ENCODE data around the gene DLAT. TPM values are rescaled to one million over a fixed set of nuclear protein-coding genes. Genes with fewer than 3 reads are reported as not detected.
A peak's percentile ranks its signal among the peaks of the same experiment; 100 is the strongest.
"Not testable (repeated sequence)": the region's sequence is repeated elsewhere in the genome, so short reads cannot be mapped to it uniquely, and the experiment has no call there.

DLAT gene
- total and polyA plus RNA-seq, 5 donors = 53.7 to 117 (median 95.9) TPM

- Histone ChIP-seq H3K4me1 (ENCODE audit: control insufficient read depth, insufficient read depth, low read length) (peaks cover 1% of the 10 kb centered on the region), H3K27me3 (ENCODE audit: control insufficient read depth, insufficient read depth) (no peaks in the 10 kb centered on the region), H3K27ac (ENCODE audit: low read length) (no peak overlapping the region), H3K9me3 (ENCODE audit: control insufficient read depth, low read length) (no peaks in the 10 kb centered on the region), H3K4me3 (ENCODE audit: low read length) (no peak overlapping the region)
- ATAC-seq (peak; percentile 35 to 45), DNase-seq (no peak)
- WGBS = 74% methylated on average over 4 of the region's 4 CpGs
- intact Hi-C loops (cut with DNase I) = no loop called here
These were observed 20.8 kb upstream of the DLAT start for GRCh38 chr11:112004389-112004788.

DNA sequence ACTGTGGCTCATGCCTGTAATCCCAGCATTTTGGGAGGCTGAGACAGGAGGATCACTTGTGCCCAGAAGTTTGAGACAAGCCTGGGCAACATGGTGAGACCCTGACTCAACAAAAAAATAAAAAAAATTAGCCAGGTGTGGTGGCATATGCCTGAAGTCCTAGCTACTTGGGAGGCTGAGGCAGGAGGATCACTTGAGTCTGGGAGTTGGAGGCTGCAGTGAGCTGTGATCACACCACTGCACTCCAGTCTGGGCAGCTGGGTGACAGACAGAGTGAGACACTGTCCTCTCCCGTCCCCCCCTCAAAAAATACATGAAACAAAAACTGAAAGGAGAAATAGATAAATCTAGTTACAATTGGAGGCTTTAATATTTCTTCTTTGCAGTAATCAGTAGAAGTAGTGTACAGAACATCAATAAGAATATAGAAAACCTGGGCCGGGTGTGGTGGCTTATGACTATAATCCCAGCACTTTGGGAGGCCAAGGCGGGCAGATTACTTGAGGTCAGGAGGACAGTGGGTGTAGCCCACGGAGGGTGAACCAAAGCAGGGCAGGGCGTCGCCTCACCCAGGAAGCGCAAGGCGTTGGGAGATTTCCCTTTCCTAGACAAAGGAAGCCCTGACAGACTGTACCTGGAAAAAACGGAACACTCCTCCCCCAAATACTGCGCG is 19.6 kb upstream of the DLAT start:
- WGBS = 92% methylated on average over 11 of the region's 11 CpGs
- no peaks in the 10 kb centered on the region for H3K9me3 ChIP-seq (ENCODE audit: control insufficient read depth, low read length)
- DNase-seq = peak in 1 of 3 donors; percentile 14
- no peak overlapping the region for H3K4me3 ChIP-seq (ENCODE audit: low read length)
- H3K27ac ChIP-seq (ENCODE audit: low read length) = no peak overlapping the region
- peak in 1 of 2 donors; percentile 16 for ATAC-seq
- intact Hi-C loops (cut with DNase I) = no loop called here
- peaks cover 1% of the 10 kb centered on the region for H3K4me1 ChIP-seq (ENCODE audit: control insufficient read depth, insufficient read depth, low read length)
- H3K27me3 ChIP-seq (ENCODE audit: control insufficient read depth, insufficient read depth) = no peaks in the 10 kb centered on the region

DNA sequence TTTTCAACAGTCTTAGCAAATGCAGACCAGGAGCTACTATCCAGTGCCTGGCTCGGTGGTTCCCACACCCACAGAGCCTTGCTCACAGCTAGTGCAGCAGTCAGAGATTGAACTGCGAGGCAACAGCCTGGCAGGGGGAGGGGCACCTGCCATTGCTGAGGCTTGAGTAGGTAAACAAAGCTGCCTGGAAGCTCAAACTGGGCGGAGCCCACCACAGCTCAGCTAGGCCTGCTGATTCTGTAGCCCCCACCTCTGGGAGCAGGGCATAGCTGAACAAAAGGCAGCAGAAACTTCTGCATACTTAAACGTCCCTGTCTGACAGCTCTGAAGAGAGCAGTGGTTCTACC is 19.1 kb upstream of the DLAT start:
- DNase-seq (peak in 1 of 3 donors; percentile 23), ATAC-seq (peak in 1 of 2 donors; percentile 38)
- H3K4me3 ChIP-seq (ENCODE audit: low read length); H3K9me3 ChIP-seq (ENCODE audit: control insufficient read depth, low read length); H3K27ac ChIP-seq (ENCODE audit: low read length); H3K27me3 ChIP-seq (ENCODE audit: control insufficient read depth, insufficient read depth); intact Hi-C loops (cut with DNase I); H3K4me1 ChIP-seq (ENCODE audit: control insufficient read depth, insufficient read depth, low read length): not testable (repeated sequence)
- 88% methylated on average over 4 of the region's 4 CpGs for WGBS

- DNase-seq; H3K9me3 ChIP-seq (ENCODE audit: control insufficient read depth, low read length); H3K27me3 ChIP-seq (ENCODE audit: control insufficient read depth, insufficient read depth); intact Hi-C loops (cut with DNase I); H3K4me1 ChIP-seq (ENCODE audit: control insufficient read depth, insufficient read depth, low read length); H3K27ac ChIP-seq (ENCODE audit: low read length); ATAC-seq; H3K4me3 ChIP-seq (ENCODE audit: low read length): not testable (repeated sequence)
- 93% methylated on average over 5 of the region's 5 CpGs for WGBS
These were observed 13.8 kb upstream of the DLAT start for GRCh38 chr11:112011451-112011850.

GRCh38 chr11:112012874-112013273 is 12.3 kb upstream of the DLAT start:
- ATAC-seq = no peak
- Histone ChIP-seq H3K9me3 (ENCODE audit: control insufficient read depth, low read length) (no peaks in the 10 kb centered on the region), H3K27me3 (ENCODE audit: control insufficient read depth, insufficient read depth) (no peaks in the 10 kb centered on the region), H3K4me1 (ENCODE audit: control insufficient read depth, insufficient read depth, low read length) (peaks cover 4% of the 10 kb centered on the region), H3K27ac (ENCODE audit: low read length) (no peak overlapping the region), H3K4me3 (ENCODE audit: low read length) (no peak overlapping the region)
- no peak for DNase-seq
- intact Hi-C loops (cut with DNase I) = no loop called here
- WGBS = 67% methylated on average over 4 of the region's 4 CpGs

- intact Hi-C loops (cut with DNase I) = no loop called here
- Histone ChIP-seq H3K27ac (ENCODE audit: low read length) (no peak overlapping the region), H3K4me1 (ENCODE audit: control insufficient read depth, insufficient read depth, low read length) (peaks cover 4% of the 10 kb centered on the region), H3K4me3 (ENCODE audit: low read length) (no peak overlapping the region), H3K9me3 (ENCODE audit: control insufficient read depth, low read length) (no peaks in the 10 kb centered on the region), H3K27me3 (ENCODE audit: control insufficient read depth, insufficient read depth) (no peaks in the 10 kb centered on the region)
- DNase-seq = no peak
- ATAC-seq = peak in 1 of 2 donors; percentile 34
- 70% methylated on average over 4 of the region's 4 CpGs for WGBS
These were observed 11.6 kb upstream of the DLAT start for GRCh38 chr11:112013497-112014164.

DNA sequence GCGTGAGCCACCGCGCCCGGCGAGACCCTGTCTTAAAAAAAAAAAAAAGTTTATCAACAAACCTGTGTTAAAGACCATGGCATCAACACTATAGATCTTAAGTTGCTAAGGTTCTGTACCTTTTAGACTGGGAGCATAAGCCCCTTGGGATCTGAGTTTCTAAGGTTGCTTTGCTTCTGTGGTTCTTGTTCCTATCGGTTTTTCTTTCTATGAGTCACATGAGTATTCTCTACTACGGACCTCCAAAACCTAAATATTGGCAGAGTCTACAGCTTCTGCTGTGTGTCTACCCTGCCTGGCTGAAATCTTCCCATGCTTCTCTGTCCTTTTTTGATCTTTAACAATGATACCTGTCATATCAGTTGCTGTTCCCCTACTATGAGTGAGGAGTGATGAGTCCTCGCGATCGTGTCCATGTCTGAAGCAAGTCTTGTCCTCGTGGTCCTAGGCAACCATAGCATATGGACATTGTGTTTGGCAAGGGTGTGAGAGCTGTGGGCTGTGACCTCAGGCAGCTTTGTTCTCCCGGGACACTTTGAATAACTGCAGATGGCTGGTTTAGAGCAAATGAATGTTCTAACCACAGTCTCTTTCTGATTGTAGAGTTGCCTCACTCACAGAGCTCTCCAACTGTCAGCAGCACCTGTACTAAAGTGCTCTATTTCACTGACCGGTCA is 9.0 kb upstream of the DLAT start:
- peak overlapping the region; percentile 49 for H3K27ac ChIP-seq (ENCODE audit: low read length)
- WGBS = 72% methylated on average over 13 of the region's 13 CpGs
- intact Hi-C loops (cut with DNase I) = no loop called here
- peak in 1 of 3 donors; percentile 43 for DNase-seq
- H3K9me3 ChIP-seq (ENCODE audit: control insufficient read depth, low read length) = no peaks in the 10 kb centered on the region
- ATAC-seq = peak; percentile 47 to 65
- H3K27me3 ChIP-seq (ENCODE audit: control insufficient read depth, insufficient read depth) = no peaks in the 10 kb centered on the region
- H3K4me3 ChIP-seq (ENCODE audit: low read length) = no peak overlapping the region
- H3K4me1 ChIP-seq (ENCODE audit: control insufficient read depth, insufficient read depth, low read length) = peaks cover 6% of the 10 kb centered on the region

DNA sequence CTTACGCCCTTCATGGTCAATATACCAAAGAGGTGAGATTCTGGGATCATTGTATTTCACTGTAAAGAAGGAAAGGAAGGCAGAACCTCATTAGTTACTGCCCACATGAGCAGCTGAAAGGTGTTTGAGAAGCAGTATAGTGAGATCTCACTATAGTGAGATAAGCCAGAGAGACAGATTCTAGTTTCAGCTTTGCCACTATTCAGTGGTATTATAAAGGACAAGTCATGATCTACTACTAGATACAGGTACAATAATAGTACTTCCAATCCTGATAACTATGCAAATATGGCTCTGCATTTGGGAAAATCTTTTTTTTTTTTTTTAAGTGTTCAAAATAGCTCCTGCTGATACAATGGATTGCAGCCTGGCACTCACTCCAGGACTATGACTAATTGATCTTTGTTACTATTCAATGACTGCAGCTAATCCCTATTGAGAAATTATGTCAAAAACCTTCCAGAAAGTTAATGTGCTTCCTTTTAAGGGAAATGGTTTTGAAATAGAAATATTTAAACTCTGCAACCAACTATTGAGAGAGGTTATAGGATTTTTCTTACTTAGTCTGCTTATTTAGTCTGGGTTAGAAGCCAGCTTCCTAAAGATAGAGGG is 8.3 kb upstream of the DLAT start:
- WGBS = 75% methylated on average over 1 of the region's 1 CpG
- ATAC-seq (peak; percentile 12 to 52), DNase-seq (no peak)
- H3K27ac ChIP-seq (ENCODE audit: low read length) = peak overlapping the region; percentile 2
- H3K4me1 ChIP-seq (ENCODE audit: control insufficient read depth, insufficient read depth, low read length) = peaks cover 6% of the 10 kb centered on the region
- no peaks in the 10 kb centered on the region for H3K27me3 ChIP-seq (ENCODE audit: control insufficient read depth, insufficient read depth)
- H3K9me3 ChIP-seq (ENCODE audit: control insufficient read depth, low read length) = no peaks in the 10 kb centered on the region
- intact Hi-C loops (cut with DNase I) = no loop called here
- no peak overlapping the region for H3K4me3 ChIP-seq (ENCODE audit: low read length)

DNA sequence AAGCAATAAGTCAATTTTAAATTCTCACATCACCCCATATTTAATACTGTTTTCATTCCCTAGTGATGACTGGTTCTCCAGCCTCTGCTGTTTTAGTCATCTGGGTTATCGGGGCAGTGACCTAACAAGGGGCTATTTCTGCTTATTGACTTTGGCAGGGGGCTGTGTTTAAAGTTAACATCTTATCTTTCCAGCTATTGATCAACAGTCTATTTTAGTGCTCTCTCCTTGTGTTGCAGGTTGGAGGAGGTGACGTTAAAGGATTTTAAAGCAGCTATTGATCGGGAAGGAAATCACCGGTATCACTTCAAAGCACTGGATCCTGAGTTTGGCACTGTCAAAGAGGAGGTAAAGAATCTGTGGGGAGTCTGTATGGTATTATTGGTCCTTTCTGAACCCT is 7.7 kb upstream of the DLAT start:
- peak overlapping the region; percentile 61 for H3K27ac ChIP-seq (ENCODE audit: low read length)
- no peaks in the 10 kb centered on the region for H3K9me3 ChIP-seq (ENCODE audit: control insufficient read depth, low read length)
- no peaks in the 10 kb centered on the region for H3K27me3 ChIP-seq (ENCODE audit: control insufficient read depth, insufficient read depth)
- intact Hi-C loops (cut with DNase I) = no loop called here
- H3K4me3 ChIP-seq (ENCODE audit: low read length) = no peak overlapping the region
- H3K4me1 ChIP-seq (ENCODE audit: control insufficient read depth, insufficient read depth, low read length) = peaks cover 6% of the 10 kb centered on the region
- DNase-seq = no peak
- ATAC-seq = peak in 1 of 2 donors; percentile 68
- WGBS = 65% methylated on average over 4 of the region's 4 CpGs

- 73% methylated on average over 5 of the region's 5 CpGs for WGBS
- intact Hi-C loops (cut with DNase I) = no loop called here
- ATAC-seq (peak in 1 of 2 donors; percentile 23), DNase-seq (no peak)
- peaks cover 6% of the 10 kb centered on the region for H3K4me1 ChIP-seq (ENCODE audit: control insufficient read depth, insufficient read depth, low read length)
- H3K4me3 ChIP-seq (ENCODE audit: low read length) = no peak overlapping the region
- no peaks in the 10 kb centered on the region for H3K9me3 ChIP-seq (ENCODE audit: control insufficient read depth, low read length)
- H3K27ac ChIP-seq (ENCODE audit: low read length) = peak overlapping the region; percentile 34
- H3K27me3 ChIP-seq (ENCODE audit: control insufficient read depth, insufficient read depth) = no peaks in the 10 kb centered on the region
These were observed 6.1 kb upstream of the DLAT start for GRCh38 chr11:112019066-112019465.

GRCh38 chr11:112023104-112023503 is 2.1 kb upstream of the DLAT start:
- ATAC-seq (no peak), DNase-seq (no peak)
- intact Hi-C loops (cut with DNase I) = no loop called here
- 88% methylated on average over 3 of the region's 3 CpGs for WGBS
- H3K27ac ChIP-seq (ENCODE audit: low read length) = no peak overlapping the region
- peaks cover 4% of the 10 kb centered on the region for H3K4me1 ChIP-seq (ENCODE audit: control insufficient read depth, insufficient read depth, low read length)
- no peaks in the 10 kb centered on the region for H3K27me3 ChIP-seq (ENCODE audit: control insufficient read depth, insufficient read depth)
- no peak overlapping the region for H3K4me3 ChIP-seq (ENCODE audit: low read length)
- H3K9me3 ChIP-seq (ENCODE audit: control insufficient read depth, low read length) = no peaks in the 10 kb centered on the region

Data from right cardiac atrium (tissue), 5 donors.